ENCODE data around the gene ZDHHC1. TPM values are rescaled to one million over a fixed set of nuclear protein-coding genes. Genes with fewer than 3 reads are reported as not detected.

ZDHHC1 gene
- total and polyA plus RNA-seq, 2 of the 13 experiments (the other 11 are each of a cell fraction or from before 2014, with no cell fraction given) = 0.51 to 1.1 TPM

DNA sequence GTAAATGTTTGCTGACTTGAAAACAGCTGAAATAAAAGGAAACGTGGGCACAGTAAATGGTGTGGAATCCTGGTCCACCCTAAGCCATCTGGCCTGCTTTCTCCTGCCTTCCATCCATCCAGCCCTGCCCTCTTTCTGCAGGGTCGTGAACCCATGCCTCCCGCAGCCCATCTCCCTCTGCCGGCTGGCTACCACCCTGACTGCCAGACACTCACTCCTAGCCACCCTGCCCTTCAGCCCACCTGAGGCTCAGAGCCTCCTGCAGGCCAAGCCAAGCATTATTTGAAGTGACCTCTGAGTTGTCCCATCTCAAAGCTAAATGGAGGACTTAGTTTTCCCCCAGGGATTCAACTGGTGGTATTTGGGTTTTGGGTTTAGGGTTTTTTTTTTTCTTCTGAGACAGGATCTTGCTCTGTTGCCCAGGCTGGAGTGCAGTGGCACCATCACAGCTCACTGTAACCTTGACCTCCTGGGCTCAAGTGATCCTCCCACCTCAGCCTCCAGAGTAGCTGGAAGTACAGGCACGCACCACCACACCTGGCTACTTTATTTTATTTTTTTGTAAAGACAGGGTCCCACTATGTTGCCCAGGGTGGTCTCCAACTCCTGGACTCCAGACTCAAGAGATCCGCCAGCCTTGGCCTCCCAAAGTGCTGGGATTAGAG lies 8.4 kb downstream of the ZDHHC1 start (continued):
- TF ChIP-seq, protein P1, sequence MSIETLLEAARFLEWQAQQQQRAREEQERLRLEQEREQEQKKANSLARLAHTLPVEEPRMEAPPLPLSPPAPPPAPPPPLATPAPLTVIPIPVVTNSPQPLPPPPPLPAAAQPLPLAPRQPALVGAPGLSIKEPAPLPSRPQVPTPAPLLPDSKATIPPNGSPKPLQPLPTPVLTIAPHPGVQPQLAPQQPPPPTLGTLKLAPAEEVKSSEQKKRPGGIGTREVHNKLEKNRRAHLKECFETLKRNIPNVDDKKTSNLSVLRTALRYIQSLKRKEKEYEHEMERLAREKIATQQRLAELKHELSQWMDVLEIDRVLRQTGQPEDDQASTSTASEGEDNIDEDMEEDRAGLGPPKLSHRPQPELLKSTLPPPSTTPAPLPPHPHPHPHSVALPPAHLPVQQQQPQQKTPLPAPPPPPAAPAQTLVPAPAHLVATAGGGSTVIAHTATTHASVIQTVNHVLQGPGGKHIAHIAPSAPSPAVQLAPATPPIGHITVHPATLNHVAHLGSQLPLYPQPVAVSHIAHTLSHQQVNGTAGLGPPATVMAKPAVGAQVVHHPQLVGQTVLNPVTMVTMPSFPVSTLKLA (IDR thresholded peaks at IDR 0.05) = no peak
- TF ChIP-seq CHCHD3 (CRISPR knock-in tag; IDR thresholded peaks at IDR 0.05) (no peak), SIN3A (IDR thresholded peaks at IDR 0.05; ENCODE audit: borderline replicate concordance, low read depth, low read length) (no peak), CBX2 (IDR thresholded peaks at IDR 0.05; ENCODE audit: low read depth, low read length) (no peak), CBX2 (CRISPR knock-in tag; IDR thresholded peaks at IDR 0.05; ENCODE audit: low read depth) (no peak), ZNF883 (CRISPR knock-in tag; IDR thresholded peaks at IDR 0.05; ENCODE audit: not compliant biosample characterization) (no peak), MTA3 (CRISPR knock-in tag; IDR thresholded peaks at IDR 0.05) (no peak), CHD4 (IDR thresholded peaks at IDR 0.05; ENCODE audit: borderline replicate concordance, low read length) (no peak), PHF8 (CRISPR knock-in tag; IDR thresholded peaks at IDR 0.05) (0 out of 2 replicates have a peak, but pooled peaks have one; percentile 21)
- TF ChIP-seq, protein P2, sequence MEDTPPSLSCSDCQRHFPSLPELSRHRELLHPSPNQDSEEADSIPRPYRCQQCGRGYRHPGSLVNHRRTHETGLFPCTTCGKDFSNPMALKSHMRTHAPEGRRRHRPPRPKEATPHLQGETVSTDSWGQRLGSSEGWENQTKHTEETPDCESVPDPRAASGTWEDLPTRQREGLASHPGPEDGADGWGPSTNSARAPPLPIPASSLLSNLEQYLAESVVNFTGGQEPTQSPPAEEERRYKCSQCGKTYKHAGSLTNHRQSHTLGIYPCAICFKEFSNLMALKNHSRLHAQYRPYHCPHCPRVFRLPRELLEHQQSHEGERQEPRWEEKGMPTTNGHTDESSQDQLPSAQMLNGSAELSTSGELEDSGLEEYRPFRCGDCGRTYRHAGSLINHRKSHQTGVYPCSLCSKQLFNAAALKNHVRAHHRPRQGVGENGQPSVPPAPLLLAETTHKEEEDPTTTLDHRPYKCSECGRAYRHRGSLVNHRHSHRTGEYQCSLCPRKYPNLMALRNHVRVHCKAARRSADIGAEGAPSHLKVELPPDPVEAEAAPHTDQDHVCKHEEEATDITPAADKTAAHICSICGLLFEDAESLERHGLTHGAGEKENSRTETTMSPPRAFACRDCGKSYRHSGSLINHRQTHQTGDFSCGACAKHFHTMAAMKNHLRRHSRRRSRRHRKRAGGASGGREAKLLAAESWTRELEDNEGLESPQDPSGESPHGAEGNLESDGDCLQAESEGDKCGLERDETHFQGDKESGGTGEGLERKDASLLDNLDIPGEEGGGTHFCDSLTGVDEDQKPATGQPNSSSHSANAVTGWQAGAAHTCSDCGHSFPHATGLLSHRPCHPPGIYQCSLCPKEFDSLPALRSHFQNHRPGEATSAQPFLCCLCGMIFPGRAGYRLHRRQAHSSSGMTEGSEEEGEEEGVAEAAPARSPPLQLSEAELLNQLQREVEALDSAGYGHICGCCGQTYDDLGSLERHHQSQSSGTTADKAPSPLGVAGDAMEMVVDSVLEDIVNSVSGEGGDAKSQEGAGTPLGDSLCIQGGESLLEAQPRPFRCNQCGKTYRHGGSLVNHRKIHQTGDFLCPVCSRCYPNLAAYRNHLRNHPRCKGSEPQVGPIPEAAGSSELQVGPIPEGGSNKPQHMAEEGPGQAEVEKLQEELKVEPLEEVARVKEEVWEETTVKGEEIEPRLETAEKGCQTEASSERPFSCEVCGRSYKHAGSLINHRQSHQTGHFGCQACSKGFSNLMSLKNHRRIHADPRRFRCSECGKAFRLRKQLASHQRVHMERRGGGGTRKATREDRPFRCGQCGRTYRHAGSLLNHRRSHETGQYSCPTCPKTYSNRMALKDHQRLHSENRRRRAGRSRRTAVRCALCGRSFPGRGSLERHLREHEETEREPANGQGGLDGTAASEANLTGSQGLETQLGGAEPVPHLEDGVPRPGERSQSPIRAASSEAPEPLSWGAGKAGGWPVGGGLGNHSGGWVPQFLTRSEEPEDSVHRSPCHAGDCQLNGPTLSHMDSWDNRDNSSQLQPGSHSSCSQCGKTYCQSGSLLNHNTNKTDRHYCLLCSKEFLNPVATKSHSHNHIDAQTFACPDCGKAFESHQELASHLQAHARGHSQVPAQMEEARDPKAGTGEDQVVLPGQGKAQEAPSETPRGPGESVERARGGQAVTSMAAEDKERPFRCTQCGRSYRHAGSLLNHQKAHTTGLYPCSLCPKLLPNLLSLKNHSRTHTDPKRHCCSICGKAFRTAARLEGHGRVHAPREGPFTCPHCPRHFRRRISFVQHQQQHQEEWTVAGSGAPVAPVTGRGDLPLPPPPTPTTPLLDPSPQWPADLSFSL (CRISPR knock-in tag; IDR thresholded peaks at IDR 0.05) = no peak
- TF ChIP-seq, protein P3, sequence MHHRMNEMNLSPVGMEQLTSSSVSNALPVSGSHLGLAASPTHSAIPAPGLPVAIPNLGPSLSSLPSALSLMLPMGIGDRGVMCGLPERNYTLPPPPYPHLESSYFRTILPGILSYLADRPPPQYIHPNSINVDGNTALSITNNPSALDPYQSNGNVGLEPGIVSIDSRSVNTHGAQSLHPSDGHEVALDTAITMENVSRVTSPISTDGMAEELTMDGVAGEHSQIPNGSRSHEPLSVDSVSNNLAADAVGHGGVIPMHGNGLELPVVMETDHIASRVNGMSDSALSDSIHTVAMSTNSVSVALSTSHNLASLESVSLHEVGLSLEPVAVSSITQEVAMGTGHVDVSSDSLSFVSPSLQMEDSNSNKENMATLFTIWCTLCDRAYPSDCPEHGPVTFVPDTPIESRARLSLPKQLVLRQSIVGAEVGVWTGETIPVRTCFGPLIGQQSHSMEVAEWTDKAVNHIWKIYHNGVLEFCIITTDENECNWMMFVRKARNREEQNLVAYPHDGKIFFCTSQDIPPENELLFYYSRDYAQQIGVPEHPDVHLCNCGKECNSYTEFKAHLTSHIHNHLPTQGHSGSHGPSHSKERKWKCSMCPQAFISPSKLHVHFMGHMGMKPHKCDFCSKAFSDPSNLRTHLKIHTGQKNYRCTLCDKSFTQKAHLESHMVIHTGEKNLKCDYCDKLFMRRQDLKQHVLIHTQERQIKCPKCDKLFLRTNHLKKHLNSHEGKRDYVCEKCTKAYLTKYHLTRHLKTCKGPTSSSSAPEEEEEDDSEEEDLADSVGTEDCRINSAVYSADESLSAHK (CRISPR knock-in tag; IDR thresholded peaks at IDR 0.05; ENCODE audit: borderline replicate concordance) = no peak
- TF ChIP-seq, protein P4, sequence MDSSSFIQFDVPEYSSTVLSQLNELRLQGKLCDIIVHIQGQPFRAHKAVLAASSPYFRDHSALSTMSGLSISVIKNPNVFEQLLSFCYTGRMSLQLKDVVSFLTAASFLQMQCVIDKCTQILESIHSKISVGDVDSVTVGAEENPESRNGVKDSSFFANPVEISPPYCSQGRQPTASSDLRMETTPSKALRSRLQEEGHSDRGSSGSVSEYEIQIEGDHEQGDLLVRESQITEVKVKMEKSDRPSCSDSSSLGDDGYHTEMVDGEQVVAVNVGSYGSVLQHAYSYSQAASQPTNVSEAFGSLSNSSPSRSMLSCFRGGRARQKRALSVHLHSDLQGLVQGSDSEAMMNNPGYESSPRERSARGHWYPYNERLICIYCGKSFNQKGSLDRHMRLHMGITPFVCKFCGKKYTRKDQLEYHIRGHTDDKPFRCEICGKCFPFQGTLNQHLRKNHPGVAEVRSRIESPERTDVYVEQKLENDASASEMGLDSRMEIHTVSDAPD (CRISPR knock-in tag; IDR thresholded peaks at IDR 0.05) = no peak
- TF ChIP-seq, protein P5, sequence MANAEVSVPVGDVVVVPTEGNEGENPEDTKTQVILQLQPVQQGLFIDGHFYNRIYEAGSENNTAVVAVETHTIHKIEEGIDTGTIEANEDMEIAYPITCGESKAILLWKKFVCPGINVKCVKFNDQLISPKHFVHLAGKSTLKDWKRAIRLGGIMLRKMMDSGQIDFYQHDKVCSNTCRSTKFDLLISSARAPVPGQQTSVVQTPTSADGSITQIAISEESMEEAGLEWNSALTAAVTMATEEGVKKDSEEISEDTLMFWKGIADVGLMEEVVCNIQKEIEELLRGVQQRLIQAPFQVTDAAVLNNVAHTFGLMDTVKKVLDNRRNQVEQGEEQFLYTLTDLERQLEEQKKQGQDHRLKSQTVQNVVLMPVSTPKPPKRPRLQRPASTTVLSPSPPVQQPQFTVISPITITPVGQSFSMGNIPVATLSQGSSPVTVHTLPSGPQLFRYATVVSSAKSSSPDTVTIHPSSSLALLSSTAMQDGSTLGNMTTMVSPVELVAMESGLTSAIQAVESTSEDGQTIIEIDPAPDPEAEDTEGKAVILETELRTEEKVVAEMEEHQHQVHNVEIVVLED (CRISPR knock-in tag; IDR thresholded peaks at IDR 0.05; ENCODE audit: borderline replicate concordance) = no peak

Data from HepG2 (cell line).